ENCODE data around the gene CENPU. TPM values are rescaled to one million over a fixed set of nuclear protein-coding genes. Genes with fewer than 3 reads are reported as not detected.
"Not testable (repeated sequence)": the region's sequence is repeated elsewhere in the genome, so short reads cannot be mapped to it uniquely, and the experiment has no call there.

The CENPU gene
- total and polyA plus RNA-seq, 5 experiments from 2014 or later: 1.7 to 2.8 (median 1.9) TPM; not detected in 1

- no peaks in the 10 kb centered on the region for H3K9me3 Mint-ChIP-seq
- no peak overlapping the region for H3K4me3 Mint-ChIP-seq
- no peak for DNase-seq
- H3K4me1 Mint-ChIP-seq: peaks cover 10 to 26% (median 18%) of the 10 kb centered on the region in 4 donors
- no peak for ATAC-seq
- peaks cover 0 to 19% (median 18%) of the 10 kb centered on the region in 3 donors for H3K36me3 Mint-ChIP-seq
- POLR2A ChIA-PET: no interaction called here
- no peak overlapping the region for H3K27ac Mint-ChIP-seq
- no peaks in the 10 kb centered on the region for H3K27me3 Mint-ChIP-seq
Measured at GRCh38 chr4:184653650-184654049, 80.2 kb downstream of the CENPU start.

GRCh38 chr4:184652681-184653080 is 81.2 kb downstream of the CENPU start:
- H3K27me3 Mint-ChIP-seq, H3K4me3 Mint-ChIP-seq, ATAC-seq, POLR2A ChIA-PET, H3K9me3 Mint-ChIP-seq, DNase-seq: not testable (repeated sequence)
- peaks cover 18 to 34% (median 25%) of the 10 kb centered on the region in 4 donors for H3K4me1 Mint-ChIP-seq
- H3K27ac Mint-ChIP-seq: peak overlapping the region in 2 of 10 donors; percentile 4 to 18
- H3K36me3 Mint-ChIP-seq: peaks cover 0 to 19% (median 16%) of the 10 kb centered on the region in 3 donors

- H3K27ac Mint-ChIP-seq: peak overlapping the region in 5 of 10 donors; percentile 4 to 69 (median 21)
- no peaks in the 10 kb centered on the region for H3K9me3 Mint-ChIP-seq
- no peak for ATAC-seq
- H3K36me3 Mint-ChIP-seq: peaks cover 0 to 14% (median 11%) of the 10 kb centered on the region in 3 donors
- H3K4me3 Mint-ChIP-seq: peak overlapping the region in 1 of 10 donors; percentile 19
- H3K4me1 Mint-ChIP-seq: peaks cover 20 to 37% (median 33%) of the 10 kb centered on the region in 4 donors
- H3K27me3 Mint-ChIP-seq: no peaks in the 10 kb centered on the region
- no peak for DNase-seq
- POLR2A ChIA-PET: no interaction called here
Measured at GRCh38 chr4:184651899-184652298, 82.0 kb downstream of the CENPU start.

GRCh38 chr4:184649971-184650855 is 83.7 kb downstream of the CENPU start:
- DNase-seq (peak in 2 of 10 donors; percentile 7 to 28), ATAC-seq (peak in 1 of 2 donors; percentile 6)
- H3K27ac Mint-ChIP-seq: peak overlapping the region; percentile 82 to 97 (median 92)
- no peaks in the 10 kb centered on the region for H3K9me3 Mint-ChIP-seq
- H3K27me3 Mint-ChIP-seq: no peaks in the 10 kb centered on the region
- H3K4me1 Mint-ChIP-seq: peaks cover 29 to 51% (median 49%) of the 10 kb centered on the region in 4 donors
- H3K36me3 Mint-ChIP-seq: peaks cover 0 to 21% (median 5%) of the 10 kb centered on the region in 3 donors
- POLR2A ChIA-PET: interaction anchor here (1.2 to 3.3 kb wide), 8 partner anchors 10 to 176 kb away, joined by 4 to 18 read pairs (median 10); partner anchors contain the start of genes ACSL1, CENPU and IRF2
- peak overlapping the region; percentile 83 to 99 (median 94) for H3K4me3 Mint-ChIP-seq

- peak; percentile 86 to 87 for ATAC-seq
- peaks cover 0 to 26% (median 3%) of the 10 kb centered on the region in 3 donors for H3K36me3 Mint-ChIP-seq
Measured at GRCh38 chr4:184649026-184649970, 84.6 kb downstream of the CENPU start, which contains the start of the genes CASP3 and PRIMPOL. Gene CASP3, minus strand, starts transcription at chr4:184649447. Its CDS starts 10,994 bp downstream, at chr4:184638453. Gene PRIMPOL, plus strand, starts transcription at chr4:184649738. Its CDS starts 7,403 bp downstream, at chr4:184657141.

GRCh38 chr4:184648313-184649025 is 85.4 kb downstream of the CENPU start:
- Mint-ChIP-seq H3K4me1 (peaks cover 35 to 66% (median 52%) of the 10 kb centered on the region in 4 donors), H3K36me3 (peaks cover 4 to 26% (median 4%) of the 10 kb centered on the region in 3 donors), H3K4me3 (peak overlapping the region; percentile 88 to 99 (median 96)), H3K9me3 (no peaks in the 10 kb centered on the region), H3K27me3 (no peaks in the 10 kb centered on the region), H3K27ac (peak overlapping the region; percentile 90 to 98 (median 96))
- POLR2A ChIA-PET: interaction anchor here (0.6 to 3.3 kb wide), 15 partner anchors 12 to 1204 kb away, joined by 3 to 18 read pairs (median 4); partner anchors contain the start of genes CDKN2AIP, CENPU, IRF2 and SLC25A4
- ATAC-seq: peak; percentile 14 to 25
- peak; percentile 18 to 70 (median 40) for DNase-seq

More at GRCh38 chr4:184649026-184649970, 84.6 kb downstream of the CENPU start, which contains the start of the genes CASP3 and PRIMPOL:
- no peaks in the 10 kb centered on the region for H3K27me3 Mint-ChIP-seq
- POLR2A ChIA-PET: interaction anchor here (0.7 to 3.3 kb wide), 14 partner anchors 11 to 494 kb away, joined by 3 to 18 read pairs (median 6); partner anchors contain the start of genes ACSL1, CENPU, IRF2 and SLC25A4
- peak within 1 kb of the TSS; percentile 92 to 98 (median 96) for H3K27ac Mint-ChIP-seq
- H3K9me3 Mint-ChIP-seq: no peaks in the 10 kb centered on the region
- peaks cover 33 to 60% (median 55%) of the 10 kb centered on the region in 4 donors for H3K4me1 Mint-ChIP-seq
- peak; percentile 85 to 98 (median 94) for DNase-seq
- peak within 1 kb of the TSS; percentile 89 to 99 (median 96) for H3K4me3 Mint-ChIP-seq

GRCh38 chr4:184648054-184648312 is 85.9 kb downstream of the CENPU start:
- DNase-seq: no peak
- POLR2A ChIA-PET: interaction anchor here (0.6 to 3.3 kb wide), 11 partner anchors 15 to 1203 kb away, joined by 3 to 18 read pairs (median 5); partner anchors contain the start of genes CDKN2AIP and IRF2
- peaks cover 35 to 68% (median 53%) of the 10 kb centered on the region in 4 donors for H3K4me1 Mint-ChIP-seq
- peak overlapping the region; percentile 88 to 99 (median 96) for H3K4me3 Mint-ChIP-seq
- peaks cover 4 to 29% (median 4%) of the 10 kb centered on the region in 3 donors for H3K36me3 Mint-ChIP-seq
- no peaks in the 10 kb centered on the region for H3K27me3 Mint-ChIP-seq
- H3K27ac Mint-ChIP-seq: peak overlapping the region; percentile 90 to 98 (median 96)
- ATAC-seq: no peak
- no peaks in the 10 kb centered on the region for H3K9me3 Mint-ChIP-seq

GRCh38 chr4:184647266-184648053 is 86.4 kb downstream of the CENPU start:
- Mint-ChIP-seq H3K9me3 (no peaks in the 10 kb centered on the region), H3K4me1 (peaks cover 33 to 73% (median 55%) of the 10 kb centered on the region in 4 donors), H3K4me3 (peak overlapping the region; percentile 88 to 99 (median 96)), H3K36me3 (peaks cover 4 to 34% (median 4%) of the 10 kb centered on the region in 3 donors), H3K27ac (peak overlapping the region; percentile 90 to 98 (median 96)), H3K27me3 (no peaks in the 10 kb centered on the region)
- ATAC-seq (no peak), DNase-seq (no peak)
- POLR2A ChIA-PET: interaction anchor here (0.9 to 3.3 kb wide), 6 partner anchors 9 to 1203 kb away, joined by 3 to 18 read pairs (median 7); partner anchors contain the start of genes CDKN2AIP and IRF2

GRCh38 chr4:184645904-184646610 is 87.8 kb downstream of the CENPU start:
- no peaks in the 10 kb centered on the region for H3K27me3 Mint-ChIP-seq
- ATAC-seq (no peak), DNase-seq (no peak)
- peak overlapping the region; percentile 50 to 98 (median 82) for H3K27ac Mint-ChIP-seq
- peak overlapping the region in 9 of 10 donors; percentile 73 to 99 (median 96) for H3K4me3 Mint-ChIP-seq
- no peaks in the 10 kb centered on the region for H3K9me3 Mint-ChIP-seq
- peaks cover 4 to 47% (median 7%) of the 10 kb centered on the region in 3 donors for H3K36me3 Mint-ChIP-seq
- peaks cover 33 to 76% (median 67%) of the 10 kb centered on the region in 4 donors for H3K4me1 Mint-ChIP-seq
- POLR2A ChIA-PET: no interaction called here
